8988T (cell line): Measurements from ENCODE around the gene OCA2.
"Not testable (repeated sequence)": the region's sequence is repeated elsewhere in the genome, so short reads cannot be mapped to it uniquely, and the experiment has no call there.

Experiments
- DNase-seq: peaks from one replicate; pipeline ENCODE4 v3.0.0; 2011

OCA2 gene

GRCh38 chr15:27866505-27867165 lies 232.5 kb downstream of the OCA2 start:
- DNase-seq = no peak

GRCh38 chr15:27865926-27866325 lies 233.2 kb downstream of the OCA2 start:
- DNase-seq = no peak

DNA sequence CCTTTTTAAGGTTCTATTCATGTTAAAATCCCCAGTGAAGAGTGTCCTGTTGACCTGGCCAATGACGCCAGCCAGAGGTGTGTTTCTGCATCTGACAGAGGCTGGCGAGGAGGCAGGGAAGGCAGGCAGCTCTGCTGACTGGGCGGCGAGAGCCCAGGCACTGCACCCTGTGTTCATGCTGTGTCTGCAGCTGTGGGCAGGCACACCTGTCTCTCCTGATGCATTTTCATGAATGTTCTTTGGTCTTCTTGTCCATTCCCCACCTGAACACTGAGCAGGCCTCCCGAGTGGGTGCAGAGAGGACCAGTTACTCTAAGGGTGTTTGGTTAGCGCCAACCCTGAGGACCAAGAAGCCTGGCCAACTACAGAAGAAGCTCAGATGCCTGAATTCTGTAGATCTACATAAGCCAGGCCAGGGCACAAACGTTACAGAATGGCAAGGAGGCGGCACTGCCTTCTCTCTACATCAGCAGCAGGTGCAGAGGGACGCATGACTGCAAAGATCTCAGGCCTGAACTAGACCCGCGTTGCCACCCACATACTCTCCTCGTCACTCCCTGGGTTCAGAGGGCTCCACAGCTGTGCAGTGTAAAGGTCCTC lies 233.7 kb downstream of the OCA2 start:
- DNase-seq = no peak

GRCh38 chr15:27864719-27865118 lies 234.4 kb downstream of the OCA2 start:
- DNase-seq = no peak

DNA sequence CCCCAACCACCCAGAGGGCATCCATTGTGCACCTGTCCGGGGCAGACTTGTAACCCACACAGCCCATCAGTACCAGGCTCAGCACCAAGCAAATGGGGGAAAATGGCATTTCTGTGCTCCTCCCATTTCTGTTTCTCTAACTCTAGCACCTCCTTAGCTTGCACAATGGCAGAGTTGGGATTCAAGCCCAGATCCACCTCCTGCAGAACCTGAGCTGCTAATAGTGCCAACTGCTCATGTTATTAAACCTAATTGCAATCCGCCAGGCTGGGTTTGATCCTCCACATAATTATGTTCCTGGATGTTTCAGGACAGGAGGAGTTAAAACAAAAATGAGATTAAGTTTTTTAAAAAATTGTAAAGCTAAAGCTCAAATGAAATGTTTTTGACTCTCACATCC lies 235.0 kb downstream of the OCA2 start:
- no peak for DNase-seq

DNA sequence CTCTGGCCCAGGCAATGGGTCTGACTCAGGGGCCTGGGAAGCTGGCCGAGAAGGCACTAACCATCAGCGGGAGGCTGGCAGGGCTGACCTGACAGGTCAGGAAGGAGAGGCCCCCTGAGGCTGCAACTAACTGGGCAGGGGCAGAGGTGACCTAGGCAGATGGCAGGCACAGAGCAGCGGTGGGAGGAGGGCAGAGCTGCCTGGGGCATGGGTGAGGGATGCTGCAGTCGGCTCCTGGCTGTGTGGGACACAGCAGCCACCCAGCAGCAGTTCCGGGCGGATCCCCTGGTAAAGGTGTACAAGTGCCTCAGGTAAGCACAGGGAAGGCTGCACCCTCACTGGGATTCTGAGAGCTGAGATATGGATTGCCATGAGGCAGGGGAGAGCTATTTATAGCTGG lies 236.1 kb downstream of the OCA2 start:
- no peak for DNase-seq

DNA sequence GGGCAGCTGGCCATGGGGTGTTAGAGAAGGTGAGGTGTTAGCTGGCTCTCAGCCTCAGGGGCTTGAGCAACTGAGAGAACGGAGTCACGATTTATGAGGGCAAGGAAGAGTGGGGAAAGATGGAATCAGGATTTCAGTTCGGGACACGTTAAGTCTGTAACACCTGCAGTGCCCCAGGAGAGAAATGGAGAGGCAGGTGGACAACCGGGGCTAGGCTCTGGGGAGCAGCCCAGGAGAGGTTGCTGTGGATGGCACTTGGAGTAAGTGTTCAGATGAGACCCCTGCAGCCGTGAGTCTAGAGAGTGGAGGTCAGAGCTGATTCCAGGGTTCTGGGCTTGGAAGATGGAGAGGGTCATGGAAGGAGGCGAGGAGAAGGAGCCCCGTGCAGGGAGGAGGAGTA lies 237.9 kb downstream of the OCA2 start:
- no peak for DNase-seq

GRCh38 chr15:27855137-27855536 lies 244.0 kb downstream of the OCA2 start:
- no peak for DNase-seq

- DNase-seq = no peak
These were observed 244.5 kb downstream of the OCA2 start for GRCh38 chr15:27854601-27855000.

DNA sequence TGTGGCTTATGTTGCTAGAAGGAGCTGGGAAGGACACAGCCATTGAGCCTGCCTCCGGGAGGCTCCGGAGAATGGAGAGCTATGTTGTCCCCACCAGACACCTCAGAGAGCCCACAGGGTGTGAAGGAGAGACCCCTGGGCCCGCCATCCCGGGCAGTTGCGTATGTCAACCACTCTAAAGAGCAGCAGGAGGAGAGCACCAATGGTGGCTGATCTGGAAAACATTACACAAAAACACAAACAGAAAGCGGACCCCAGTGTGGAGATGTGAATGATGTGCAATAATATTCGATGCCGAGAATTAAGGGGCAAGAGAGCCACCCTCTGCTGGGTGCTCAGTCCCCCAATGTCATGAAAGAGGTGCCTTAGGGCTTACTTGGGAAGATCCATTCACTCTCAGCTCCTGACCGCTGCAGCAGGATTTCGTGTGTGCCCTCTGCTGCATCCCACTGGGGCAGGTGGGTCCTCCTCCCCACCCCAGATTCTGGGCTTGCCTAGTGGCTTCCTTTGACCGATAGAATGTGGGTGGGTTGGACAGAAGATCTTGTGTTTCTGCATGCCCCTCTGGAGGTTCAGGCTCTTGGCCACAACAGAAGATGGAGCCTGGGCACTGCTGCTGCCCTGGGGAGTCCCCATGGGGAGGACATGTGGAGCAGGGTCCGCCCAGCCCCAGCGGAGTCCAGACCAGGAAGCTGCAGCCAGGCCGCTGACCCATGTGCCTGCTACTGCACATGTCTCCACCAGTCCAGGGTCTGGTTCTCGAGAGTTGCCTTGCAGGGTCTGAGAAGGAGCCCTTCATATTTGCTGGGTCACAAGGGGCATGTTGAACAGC lies 245.3 kb downstream of the OCA2 start:
- DNase-seq = no peak

GRCh38 chr15:27851858-27852210 lies 247.3 kb downstream of the OCA2 start:
- DNase-seq = no peak

- DNase-seq = no peak
These were observed 247.9 kb downstream of the OCA2 start for GRCh38 chr15:27850981-27851857.

- DNase-seq = no peak
These were observed 249.1 kb downstream of the OCA2 start for GRCh38 chr15:27850050-27850449.

GRCh38 chr15:27848936-27849335 lies 250.2 kb downstream of the OCA2 start:
- DNase-seq = not testable (repeated sequence)

GRCh38 chr15:27847775-27848710 lies 251.1 kb downstream of the OCA2 start:
- no peak for DNase-seq

DNA sequence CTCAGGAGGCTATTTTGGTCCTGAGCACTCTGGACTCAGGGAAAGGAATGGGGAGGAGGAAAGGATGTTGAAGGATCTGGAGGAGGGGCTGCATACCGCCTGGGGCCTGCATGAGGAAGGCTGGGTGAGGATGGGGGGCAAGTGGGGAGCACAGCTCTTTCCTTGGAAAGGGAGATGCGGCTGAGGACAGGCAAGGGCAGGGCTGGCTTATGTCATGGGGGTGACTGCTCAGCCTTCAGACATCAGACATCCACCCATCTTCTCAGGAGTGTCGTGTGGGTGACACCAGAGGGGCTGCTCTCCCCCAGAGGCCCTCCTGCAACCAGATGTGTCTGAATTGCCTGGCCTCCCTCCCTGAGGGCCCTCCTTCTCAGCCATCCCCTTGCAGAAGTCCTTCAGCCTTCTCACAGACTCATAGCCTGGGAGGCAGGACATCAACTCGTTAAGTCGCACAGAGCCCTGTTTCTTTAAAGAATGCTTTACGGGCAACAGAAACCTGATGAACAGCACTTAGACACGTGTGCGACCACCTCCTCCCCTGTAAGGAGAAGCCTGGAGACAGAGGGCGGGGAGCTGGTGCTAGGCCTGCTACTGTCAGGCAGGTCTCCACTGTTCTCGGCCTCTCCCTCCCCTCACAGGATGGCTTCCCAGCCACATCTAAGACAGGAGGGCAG lies 252.3 kb downstream of the OCA2 start:
- DNase-seq = no peak

- no peak for DNase-seq
These were observed 253.4 kb downstream of the OCA2 start for GRCh38 chr15:27845535-27846369.

GRCh38 chr15:27844018-27844666 lies 255.0 kb downstream of the OCA2 start:
- DNase-seq = no peak

DNA sequence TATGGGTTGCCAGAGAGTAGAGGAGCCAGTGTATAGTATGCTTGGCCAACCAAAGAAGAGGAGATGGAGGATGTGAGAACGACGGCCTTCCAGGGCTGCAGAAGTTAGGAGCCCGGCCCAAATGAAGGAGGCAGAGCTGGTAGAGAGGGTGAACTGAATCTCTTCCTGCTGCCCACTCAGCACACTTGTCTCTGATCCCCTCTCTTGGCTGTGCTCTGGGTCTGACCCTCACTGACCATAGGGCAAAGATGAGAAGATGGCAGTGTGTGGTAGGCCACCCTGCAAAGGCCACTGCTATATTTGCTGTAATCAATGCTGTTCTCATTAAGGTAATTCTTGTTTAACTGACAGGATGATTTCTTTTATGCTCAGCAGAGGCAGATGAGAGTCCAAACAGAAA lies 256.0 kb downstream of the OCA2 start:
- no peak for DNase-seq

DNA sequence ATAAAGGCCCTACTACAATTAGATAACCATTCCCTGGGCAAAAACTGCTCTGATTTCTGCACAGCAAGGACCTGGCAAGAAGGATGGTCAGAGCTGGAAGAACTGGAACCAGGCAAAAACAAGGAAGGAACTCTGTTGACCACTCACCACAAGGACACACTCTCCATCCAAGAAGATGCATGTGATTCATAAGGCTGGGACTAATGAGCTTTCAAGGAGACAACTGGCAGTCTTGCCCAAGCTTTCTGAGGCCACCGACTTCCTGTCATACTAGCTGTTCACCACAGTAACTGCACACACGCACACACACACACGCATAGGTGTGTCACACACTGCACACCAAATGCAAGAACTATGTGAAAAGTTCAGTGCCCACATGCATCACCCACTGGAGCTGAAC lies 256.6 kb downstream of the OCA2 start:
- no peak for DNase-seq
